IMR-90 (cell line): Measurements from ENCODE around the gene TMX3. TPM values are rescaled to one million over a fixed set of nuclear protein-coding genes. Genes with fewer than 3 reads are reported as not detected.

Experiments used
- ATAC-seq: fragments of 200-7000 bp; cut with Tn5 transposase; 2 replicates; pipeline ENCODE4 v1.9.1; 2020; ENCODE audit warnings: low read depth, mild to moderate bottlenecking, moderate library complexity
- BruUV-seq: library from RNA; stranded (reverse); fragments of 400-500 nt; replicated peaks from 2 replicates; lab custom pipeline; 2021; lab: Mats Ljungman, UMichigan
- CTCF ChIA-PET: fragments of 300-600 bp; formaldehyde crosslinking; extraction: SDS; loops from one replicate; lab custom pipeline; 2021; ENCODE audit warnings: antibody characterized with exemption; lab: Yijun Ruan, JAX
- POLR2A ChIA-PET: fragments of 300-600 bp; sonication (Branson Sonifier 250); formaldehyde crosslinking; loops from one replicate; lab custom pipeline; 2022; ENCODE audit warnings: antibody characterized with exemption; ENCODE audit not compliant: unreplicated experiment; lab: Charles Lee
- DNase-seq: peaks from one replicate; pipeline ENCODE4 v3.0.0; 2013
- H2AFZ ChIP-seq: replicated peaks from 2 replicates; pipeline ENCODE3; 2013; ENCODE audit warnings: low read length, mild to moderate bottlenecking; ENCODE audit not compliant: poor library complexity
- H2AK5ac ChIP-seq: 2 replicates; pipeline ENCODE4 v1.6.1; 2013; ENCODE audit warnings: low read depth, low read length, inconsistent platforms
- H2AK9ac ChIP-seq: replicated peaks from 2 replicates; pipeline ENCODE3; 2013; ENCODE audit warnings: mild to moderate bottlenecking, low read depth, low read length, moderate library complexity; ENCODE audit not compliant: poor library complexity
- H2BK120ac ChIP-seq: 2 replicates; pipeline ENCODE4 v1.6.1; 2013; ENCODE audit warnings: low read depth, low read length, inconsistent platforms
- H2BK15ac ChIP-seq: 3 replicates; pipeline ENCODE4 v1.6.1; 2013; ENCODE audit warnings: low read depth, low read length, inconsistent platforms
- H2BK20ac ChIP-seq: 2 replicates; pipeline ENCODE4 v1.6.1; 2013; ENCODE audit warnings: low read depth, mild to moderate bottlenecking, inconsistent platforms, low read length, moderate library complexity
- H2BK5ac ChIP-seq: 2 replicates; pipeline ENCODE4 v1.6.1; 2013; ENCODE audit warnings: mild to moderate bottlenecking, low read depth, low read length, inconsistent platforms; ENCODE audit not compliant: poor library complexity, severe bottlenecking
- H3K14ac ChIP-seq: replicated peaks from 2 replicates; pipeline ENCODE4 v1.6.1; 2013; ENCODE audit warnings: low read depth, low read length, inconsistent platforms
- H3K18ac ChIP-seq: 2 replicates; pipeline ENCODE4 v1.6.1; 2013; ENCODE audit warnings: low read depth, low read length, control low read depth
- H3K23ac ChIP-seq: 2 replicates; pipeline ENCODE4 v1.6.1; 2013; ENCODE audit warnings: low read depth, low read length, inconsistent platforms
- H3K27ac ChIP-seq: 2 replicates; pipeline ENCODE4 v1.5.1; 2013; ENCODE audit warnings: mild to moderate bottlenecking, control low read depth, low read length; ENCODE audit not compliant: insufficient read depth
- H3K27me3 ChIP-seq: 2 replicates; pipeline ENCODE4 v1.6.1; 2013; ENCODE audit warnings: low read length; ENCODE audit not compliant: control insufficient read depth, insufficient read depth
- H3K36me3 ChIP-seq: 2 replicates; pipeline ENCODE4 v1.6.1; 2013; ENCODE audit warnings: low read length, mixed read lengths; ENCODE audit not compliant: control insufficient read depth, insufficient read depth
- H3K4ac ChIP-seq: 2 replicates; pipeline ENCODE4 v1.6.1; 2013; ENCODE audit warnings: low read depth, low read length, inconsistent platforms
- H3K4me1 ChIP-seq: 2 replicates; pipeline ENCODE4 v1.6.1; 2013; ENCODE audit warnings: low read length, mixed read lengths; ENCODE audit not compliant: control insufficient read depth, insufficient read depth
- H3K4me2 ChIP-seq: 2 replicates; pipeline ENCODE4 v1.6.1; 2013; ENCODE audit warnings: low read depth, mild to moderate bottlenecking, control low read depth, low read length, moderate library complexity
- H3K4me3 ChIP-seq: 2 replicates; pipeline ENCODE4 v1.5.1; 2013; ENCODE audit warnings: low read depth, mild to moderate bottlenecking, control low read depth, low read length, moderate library complexity; ENCODE audit not compliant: insufficient read depth
- H3K56ac ChIP-seq: 2 replicates; pipeline ENCODE4 v1.6.1; 2013; ENCODE audit warnings: low read length, inconsistent platforms; ENCODE audit not compliant: insufficient read depth; ENCODE audit errors: extremely low read depth
- H3K79me1 ChIP-seq, 2 experiments: 2 replicates each; pipeline ENCODE4 v1.6.1; 2013; ENCODE audit warnings: low read length in 2 of 2, inconsistent platforms in 1 of 2, low read depth in 1 of 2
- H3K9ac ChIP-seq: 2 replicates; pipeline ENCODE4 v1.6.1; 2013; ENCODE audit warnings: low read depth, low read length, control low read depth
- H3K9me1 ChIP-seq: 2 replicates; pipeline ENCODE4 v1.6.1; 2013; ENCODE audit warnings: low read length, inconsistent platforms; ENCODE audit not compliant: insufficient read depth
- H3K9me3 ChIP-seq: 2 replicates; pipeline ENCODE4 v1.6.1; 2013; ENCODE audit warnings: low read length; ENCODE audit not compliant: control insufficient read depth, insufficient read depth
- H4K20me1 ChIP-seq: 2 replicates; pipeline ENCODE4 v1.6.1; 2013; ENCODE audit warnings: low read length, inconsistent platforms; ENCODE audit not compliant: insufficient read depth
- H4K5ac ChIP-seq: 2 replicates; pipeline ENCODE4 v1.6.1; 2013; ENCODE audit warnings: mild to moderate bottlenecking, low read depth, low read length, control low read depth
- H4K8ac ChIP-seq, 2 experiments: 2 replicates each; pipeline ENCODE4 v1.6.1; 2013; ENCODE audit warnings: low read depth in 2 of 2, low read length in 2 of 2, control low read depth in 1 of 2, inconsistent platforms in 1 of 2
- H4K91ac ChIP-seq: 2 replicates; pipeline ENCODE4 v1.6.1; 2013; ENCODE audit warnings: low read depth, low read length, inconsistent platforms; ENCODE audit not compliant: insufficient read depth
- BHLHE40 ChIP-seq: fragments of 150-350 bp; IDR thresholded peaks from 2 replicates; pipeline ENCODE4 v1.6.1; 2016; ENCODE audit warnings: mild to moderate bottlenecking, low read depth, low read length
- CEBPB ChIP-seq: IDR thresholded peaks from 2 replicates; pipeline ENCODE4 v1.6.1; 2012; ENCODE audit warnings: low read depth, low read length, improper control_type of control experiment
- FOS ChIP-seq: fragments of 150-350 bp; IDR thresholded peaks from 2 replicates; pipeline ENCODE4 v1.6.1; 2016; ENCODE audit warnings: low read depth, low read length
- MAFK ChIP-seq: IDR thresholded peaks from 2 replicates; pipeline ENCODE4 v1.6.1; 2012; ENCODE audit warnings: low read depth, low read length, improper control_type of control experiment
- MAZ ChIP-seq: IDR thresholded peaks from 2 replicates; pipeline ENCODE4 v1.6.1; 2012; ENCODE audit warnings: low read depth, mild to moderate bottlenecking, low read length, improper control_type of control experiment, moderate library complexity, borderline replicate concordance
- MXI1 ChIP-seq: IDR thresholded peaks from 2 replicates; pipeline ENCODE4 v1.6.1; 2012; ENCODE audit warnings: low read depth, mild to moderate bottlenecking, low read length, moderate library complexity, borderline replicate concordance
- NFE2L2 ChIP-seq: fragments of 150-350 bp; IDR thresholded peaks from 2 replicates; pipeline ENCODE4 v1.6.1; 2016; ENCODE audit warnings: low read depth, mild to moderate bottlenecking, low read length
- POLR2A ChIP-seq: IDR thresholded peaks from 2 replicates; pipeline ENCODE4 v1.6.1; 2012; ENCODE audit warnings: mild to moderate bottlenecking, low read depth, low read length
- RAD21 ChIP-seq: IDR thresholded peaks from 2 replicates; pipeline ENCODE4 v1.6.1; 2012; ENCODE audit warnings: low read length, improper control_type of control experiment
- RCOR1 ChIP-seq: IDR thresholded peaks from 2 replicates; pipeline ENCODE4 v1.6.1; 2012; ENCODE audit warnings: mild to moderate bottlenecking, low read length, improper control_type of control experiment; ENCODE audit not compliant: insufficient replicate concordance
- SMC3 ChIP-seq: fragments of 150-350 bp; IDR thresholded peaks from 2 replicates; pipeline ENCODE4 v1.6.1; 2016; ENCODE audit warnings: low read depth, mild to moderate bottlenecking, antibody characterized with exemption, low read length, moderate library complexity
- WGBS, 2 experiments: methylation state at CpG; one replicate each; pipeline versions ENCODE4 v1.1.5 to v1.1.7; 2013; ENCODE audit warnings: missing lambda C conversion rate in 2 of 2; ENCODE audit not compliant: insufficient read length in 1 of 2; ENCODE audit errors: extremely low coverage in 2 of 2; 5-methylcytosine and 5-hydroxymethylcytosine counted together
- dilution Hi-C: fragments of 300-500 bp; cut with HindIII; formaldehyde crosslinking; loops from one replicate; pipeline ENCODE4 v1.14.3; 2018; ENCODE audit warnings: low sequenced_read_pairs; ENCODE audit not compliant: unreplicated experiment
- in situ Hi-C: fragments of 300-500 bp; cut with MboI; formaldehyde crosslinking; loops from 3 replicates; pipeline ENCODE4 v1.14.3; 2019; ENCODE audit warnings: low sequenced_read_pairs, inconsistent platforms, mixed read lengths
- intact Hi-C: fragments of 100-400 bp; cut with micrococcal nuclease; formaldehyde crosslinking; loops from 2 replicates; pipeline ENCODE4 v1.10.0; 2022
- polyA plus RNA-seq, 3 experiments: library from polyadenylated mRNA; depleted of rRNA; stranded (reverse); fragments of >200 nt; gene quantifications; 2 replicates each; pipeline ENCODE4 v1.2.3, GENCODE V29; 2012; ENCODE audit warnings: low replicate concordance in 1 of 3
- total RNA-seq: library from RNA; depleted of rRNA; stranded (reverse); fragments of >200 nt; gene quantifications from 2 replicates; pipeline ENCODE4 v1.2.3, GENCODE V29; 2012
- TF ChIP-seq, protein P1 (sequence below): conservative IDR thresholded peaks from 2 replicates; pipeline ENCODE4 v1.5.1; 2012; ENCODE audit warnings: mild to moderate bottlenecking, low read depth, low read length, improper control_type of control experiment
- TF ChIP-seq, protein P2 (sequence below): fragments of 150-350 bp; IDR thresholded peaks from 2 replicates; pipeline ENCODE4 v1.6.1; 2017; ENCODE audit warnings: mild to moderate bottlenecking, antibody characterized with exemption, low read length, low read depth
- TF ChIP-seq, protein P3 (sequence below): fragments of 150-350 bp; IDR thresholded peaks from 2 replicates; pipeline ENCODE4 v1.6.1; 2016; ENCODE audit warnings: low read depth, mild to moderate bottlenecking, low read length, moderate library complexity, borderline replicate concordance

The TMX3 gene
- total and polyA plus RNA-seq, 2 of the 4 experiments (the other 2 are of a cell fraction), result 22.8 to 50.5 TPM

DNA sequence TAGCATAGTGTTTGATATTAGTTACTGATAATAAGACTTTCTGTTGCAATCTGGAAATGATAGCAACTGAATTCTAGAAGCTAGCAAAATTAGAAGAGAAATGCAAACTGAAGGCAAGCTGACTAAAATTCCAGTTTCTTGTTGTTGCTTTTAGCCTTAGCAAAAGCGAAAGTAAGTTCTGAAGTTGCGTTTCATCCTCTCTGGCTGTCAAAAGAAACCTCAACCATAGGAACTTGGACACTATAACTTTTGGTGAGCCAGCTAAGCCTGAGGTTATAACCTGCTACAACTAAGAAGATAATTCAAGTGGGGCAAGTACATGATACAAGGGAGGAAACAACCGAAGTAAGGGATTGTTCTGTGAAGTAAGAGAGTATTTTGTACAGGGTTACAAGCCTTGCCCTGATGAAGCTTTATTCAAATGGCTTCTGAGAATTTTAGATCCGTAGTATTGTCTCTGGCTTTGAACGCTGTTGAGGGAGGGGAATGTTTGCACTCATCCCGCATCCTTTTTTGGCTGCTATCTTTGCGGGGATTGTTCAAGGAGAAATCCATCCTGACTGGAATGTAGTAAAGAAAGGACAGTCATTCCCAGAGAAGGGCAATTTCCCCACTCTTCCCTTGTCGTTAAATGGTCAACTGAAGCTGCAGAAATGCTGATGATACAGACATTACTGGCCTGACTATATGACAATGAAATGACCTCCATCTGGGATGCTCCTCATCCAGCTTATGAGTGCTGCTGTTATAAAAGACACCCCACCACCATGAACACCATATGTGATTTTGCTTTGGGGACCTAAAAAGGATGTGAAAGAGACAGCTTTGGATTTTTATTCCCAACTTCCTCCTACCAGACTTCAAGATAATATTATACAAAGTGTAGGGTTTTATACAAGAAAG, 7.0 kb upstream of the TMX3 start:
- no peak overlapping the region for H4K91ac ChIP-seq
- no peak overlapping the region for H2BK5ac ChIP-seq
- ATAC-seq (peak; percentile 29; the same call in 1 of the 2 replicates), DNase-seq (no peak)
- no TSS peak for BruUV-seq
- no peak overlapping the region; the same call in 1 of the 2 replicates for H3K18ac ChIP-seq
- H3K9me1 ChIP-seq, result no peaks in the 10 kb centered on the region
- H4K8ac ChIP-seq, result peak overlapping the region in 1 of 2 experiments; percentile 35; a peak in 1 of 4 replicates
- no peak overlapping the region for H3K56ac ChIP-seq
- no peak overlapping the region for H3K27ac ChIP-seq
- no peak overlapping the region for H3K4ac ChIP-seq
- no peaks in the 10 kb centered on the region for H4K20me1 ChIP-seq
- no peaks in the 10 kb centered on the region for H3K79me1 ChIP-seq
- dilution Hi-C loops, result no loop called here
- intact Hi-C loops, result no loop called here
- no peaks in the 10 kb centered on the region for H3K27me3 ChIP-seq
- peak overlapping the region; percentile 71 for H3K4me2 ChIP-seq
- H3K9me3 ChIP-seq, result no peaks in the 10 kb centered on the region
- no peak overlapping the region for H2BK20ac ChIP-seq
- H3K4me3 ChIP-seq, result peak overlapping the region; percentile 23; the same call in 1 of the 2 replicates
- no peak overlapping the region for H4K5ac ChIP-seq
- H2AK9ac ChIP-seq, result no peak overlapping the region
- CTCF ChIA-PET, result no interaction called here
- H2AK5ac ChIP-seq, result no peak overlapping the region
- no peak overlapping the region for H2BK15ac ChIP-seq
- H3K23ac ChIP-seq, result no peak overlapping the region
- H3K14ac ChIP-seq, result no peak overlapping the region
- WGBS, 2 experiments, result 92% methylated on average over 2 of the region's 8 CpGs; no CpG with 5 or more reads in 1 of the 2 experiments
- H3K4me1 ChIP-seq, result no peaks in the 10 kb centered on the region; the same call in 1 of the 2 replicates
- H2BK120ac ChIP-seq, result no peak overlapping the region
- H2AFZ ChIP-seq, result no peak overlapping the region
- POLR2A ChIA-PET, result no interaction called here
- in situ Hi-C loops, result no loop called here
- no peak overlapping the region for H3K9ac ChIP-seq
- no peaks in the 10 kb centered on the region for H3K36me3 ChIP-seq
- no peak for TF ChIP-seq CEBPB
- no peak for TF ChIP-seq NFE2L2
- TF ChIP-seq RAD21, result no peak
- TF ChIP-seq MXI1, result no peak
- TF ChIP-seq, protein P1, sequence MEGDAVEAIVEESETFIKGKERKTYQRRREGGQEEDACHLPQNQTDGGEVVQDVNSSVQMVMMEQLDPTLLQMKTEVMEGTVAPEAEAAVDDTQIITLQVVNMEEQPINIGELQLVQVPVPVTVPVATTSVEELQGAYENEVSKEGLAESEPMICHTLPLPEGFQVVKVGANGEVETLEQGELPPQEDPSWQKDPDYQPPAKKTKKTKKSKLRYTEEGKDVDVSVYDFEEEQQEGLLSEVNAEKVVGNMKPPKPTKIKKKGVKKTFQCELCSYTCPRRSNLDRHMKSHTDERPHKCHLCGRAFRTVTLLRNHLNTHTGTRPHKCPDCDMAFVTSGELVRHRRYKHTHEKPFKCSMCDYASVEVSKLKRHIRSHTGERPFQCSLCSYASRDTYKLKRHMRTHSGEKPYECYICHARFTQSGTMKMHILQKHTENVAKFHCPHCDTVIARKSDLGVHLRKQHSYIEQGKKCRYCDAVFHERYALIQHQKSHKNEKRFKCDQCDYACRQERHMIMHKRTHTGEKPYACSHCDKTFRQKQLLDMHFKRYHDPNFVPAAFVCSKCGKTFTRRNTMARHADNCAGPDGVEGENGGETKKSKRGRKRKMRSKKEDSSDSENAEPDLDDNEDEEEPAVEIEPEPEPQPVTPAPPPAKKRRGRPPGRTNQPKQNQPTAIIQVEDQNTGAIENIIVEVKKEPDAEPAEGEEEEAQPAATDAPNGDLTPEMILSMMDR, result no peak
- no peak for TF ChIP-seq MAFK
- no peak for TF ChIP-seq POLR2A
- TF ChIP-seq, protein P2, sequence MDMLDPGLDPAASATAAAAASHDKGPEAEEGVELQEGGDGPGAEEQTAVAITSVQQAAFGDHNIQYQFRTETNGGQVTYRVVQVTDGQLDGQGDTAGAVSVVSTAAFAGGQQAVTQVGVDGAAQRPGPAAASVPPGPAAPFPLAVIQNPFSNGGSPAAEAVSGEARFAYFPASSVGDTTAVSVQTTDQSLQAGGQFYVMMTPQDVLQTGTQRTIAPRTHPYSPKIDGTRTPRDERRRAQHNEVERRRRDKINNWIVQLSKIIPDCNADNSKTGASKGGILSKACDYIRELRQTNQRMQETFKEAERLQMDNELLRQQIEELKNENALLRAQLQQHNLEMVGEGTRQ, result no peak
- TF ChIP-seq, protein P3, sequence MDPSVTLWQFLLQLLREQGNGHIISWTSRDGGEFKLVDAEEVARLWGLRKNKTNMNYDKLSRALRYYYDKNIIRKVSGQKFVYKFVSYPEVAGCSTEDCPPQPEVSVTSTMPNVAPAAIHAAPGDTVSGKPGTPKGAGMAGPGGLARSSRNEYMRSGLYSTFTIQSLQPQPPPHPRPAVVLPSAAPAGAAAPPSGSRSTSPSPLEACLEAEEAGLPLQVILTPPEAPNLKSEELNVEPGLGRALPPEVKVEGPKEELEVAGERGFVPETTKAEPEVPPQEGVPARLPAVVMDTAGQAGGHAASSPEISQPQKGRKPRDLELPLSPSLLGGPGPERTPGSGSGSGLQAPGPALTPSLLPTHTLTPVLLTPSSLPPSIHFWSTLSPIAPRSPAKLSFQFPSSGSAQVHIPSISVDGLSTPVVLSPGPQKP, result no peak
- TF ChIP-seq MAZ, result no peak
- TF ChIP-seq RCOR1, result no peak
- TF ChIP-seq FOS, result no peak
- TF ChIP-seq SMC3, result no peak
- TF ChIP-seq BHLHE40, result no peak
